Activated gamma-delta T cell treated with Interleukin-2 at 50 U/mL for 16 hours (primary cell): ENCODE data around the gene HNRNPM.

Experiments
- DNase-seq: peaks from one replicate; pipeline ENCODE4 v3.0.0-alpha.2; 2020

Gene HNRNPM

DNA sequence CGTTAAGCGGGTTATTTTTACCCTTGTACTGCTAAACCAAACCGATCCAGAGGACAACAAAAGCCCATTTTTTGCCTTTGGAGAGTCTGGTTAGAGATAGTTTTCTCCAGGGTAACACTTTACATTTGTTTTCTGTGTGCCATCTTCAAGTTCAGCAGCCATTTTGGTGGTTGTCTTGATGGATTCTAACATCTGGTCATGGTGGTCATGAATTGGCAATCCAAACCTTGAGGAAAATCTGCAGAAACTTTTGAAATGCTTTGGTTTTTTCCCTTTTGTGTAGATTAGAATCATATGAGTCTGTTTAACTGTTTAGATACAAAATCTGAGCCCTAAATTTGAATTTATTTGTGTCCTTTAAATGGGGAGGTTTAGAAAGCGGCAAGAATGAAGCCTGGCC is 16.6 kb downstream of the HNRNPM start:
- no peak for DNase-seq

DNA sequence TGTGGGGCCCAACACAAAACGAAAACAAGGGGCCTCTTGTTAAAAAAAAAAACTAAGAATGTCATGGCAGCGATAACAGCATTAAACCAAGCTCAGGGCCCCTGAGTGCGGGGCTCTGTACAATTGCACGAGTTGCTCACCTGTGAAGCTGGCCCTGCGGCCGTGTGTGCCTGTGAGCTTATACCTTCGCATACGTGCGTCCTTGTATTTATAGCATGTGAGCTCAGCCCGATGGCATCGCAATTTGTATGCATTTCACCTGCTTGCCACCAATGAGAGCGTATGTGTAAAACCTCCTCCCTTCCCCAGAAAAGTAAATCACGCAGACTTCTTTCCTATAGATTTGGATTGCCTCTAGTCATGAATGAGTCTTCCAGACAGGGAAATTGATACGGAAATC is 17.1 kb downstream of the HNRNPM start:
- DNase-seq = no peak

DNA sequence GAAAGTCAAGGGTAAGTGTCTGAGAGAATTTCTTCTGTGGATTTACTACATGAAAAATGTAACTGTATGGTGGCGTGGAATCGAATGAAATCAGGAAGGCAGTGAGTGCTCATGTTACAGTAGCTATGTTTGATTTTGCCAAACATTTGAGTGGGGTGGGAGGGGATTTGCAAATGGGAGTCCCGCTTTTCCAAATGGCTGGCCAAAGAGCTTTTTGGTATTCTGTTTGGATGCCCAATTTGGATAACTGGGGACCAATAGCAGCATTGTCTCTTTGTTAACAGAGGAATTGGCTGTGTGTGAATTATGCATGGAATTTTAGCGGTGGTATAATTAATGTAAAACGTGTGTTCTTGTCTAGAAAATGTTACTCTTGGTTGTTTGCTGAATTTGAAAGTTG is 17.8 kb downstream of the HNRNPM start:
- no peak for DNase-seq

DNA sequence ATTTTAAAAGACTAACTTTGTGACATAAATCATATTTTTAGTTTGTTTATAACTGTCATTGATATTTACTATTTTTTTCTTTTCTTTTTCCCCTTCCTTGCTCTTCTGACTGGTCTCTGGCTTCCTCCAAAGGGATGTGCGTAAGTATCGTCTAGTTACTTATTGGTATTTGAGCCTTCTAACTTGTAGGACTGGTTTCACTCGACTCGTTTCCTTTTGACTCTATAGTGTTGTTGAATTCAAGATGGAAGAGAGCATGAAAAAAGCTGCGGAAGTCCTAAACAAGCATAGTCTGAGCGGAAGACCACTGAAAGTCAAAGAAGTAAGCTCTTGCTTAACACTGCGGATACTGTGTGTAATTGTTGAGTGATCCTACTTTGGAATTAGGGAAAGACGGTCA is 18.6 kb downstream of the HNRNPM start:
- no peak for DNase-seq

DNA sequence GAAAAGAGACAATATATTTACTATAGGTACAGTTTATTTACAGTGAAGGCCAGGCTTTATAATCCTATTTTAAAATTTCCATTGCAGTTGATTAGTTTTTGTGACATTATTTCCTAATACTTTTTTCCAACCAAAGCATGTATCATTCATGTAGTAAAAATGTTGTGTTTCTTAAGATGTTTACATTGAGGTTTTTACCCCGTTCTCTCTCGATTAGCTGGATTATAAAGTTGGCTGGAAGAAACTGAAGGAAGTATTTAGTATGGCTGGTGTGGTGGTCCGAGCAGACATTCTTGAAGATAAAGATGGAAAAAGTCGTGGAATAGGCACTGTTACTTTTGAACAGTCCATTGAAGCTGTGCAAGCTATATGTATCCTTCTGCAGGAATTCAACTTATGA is 21.2 kb downstream of the HNRNPM start:
- no peak for DNase-seq

DNA sequence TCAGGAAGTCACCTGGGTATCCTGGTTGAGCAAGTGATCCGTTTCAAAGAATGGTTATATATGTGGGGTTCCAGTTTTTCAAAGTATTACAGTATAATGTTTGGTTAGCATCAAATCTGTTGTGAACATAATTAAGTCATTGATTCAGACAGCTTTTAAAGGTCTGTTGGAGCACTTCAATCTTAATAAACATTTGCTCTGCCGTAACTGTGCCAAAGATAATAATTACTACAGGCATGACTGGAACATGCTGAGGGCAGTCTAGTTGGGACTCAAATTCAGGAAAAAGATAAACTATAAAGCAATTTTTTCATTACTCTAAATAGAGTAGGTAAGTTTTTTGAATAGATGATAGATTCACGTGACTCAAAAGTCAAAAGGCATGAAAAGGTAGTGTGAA is 23.3 kb downstream of the HNRNPM start:
- DNase-seq = no peak

DNA sequence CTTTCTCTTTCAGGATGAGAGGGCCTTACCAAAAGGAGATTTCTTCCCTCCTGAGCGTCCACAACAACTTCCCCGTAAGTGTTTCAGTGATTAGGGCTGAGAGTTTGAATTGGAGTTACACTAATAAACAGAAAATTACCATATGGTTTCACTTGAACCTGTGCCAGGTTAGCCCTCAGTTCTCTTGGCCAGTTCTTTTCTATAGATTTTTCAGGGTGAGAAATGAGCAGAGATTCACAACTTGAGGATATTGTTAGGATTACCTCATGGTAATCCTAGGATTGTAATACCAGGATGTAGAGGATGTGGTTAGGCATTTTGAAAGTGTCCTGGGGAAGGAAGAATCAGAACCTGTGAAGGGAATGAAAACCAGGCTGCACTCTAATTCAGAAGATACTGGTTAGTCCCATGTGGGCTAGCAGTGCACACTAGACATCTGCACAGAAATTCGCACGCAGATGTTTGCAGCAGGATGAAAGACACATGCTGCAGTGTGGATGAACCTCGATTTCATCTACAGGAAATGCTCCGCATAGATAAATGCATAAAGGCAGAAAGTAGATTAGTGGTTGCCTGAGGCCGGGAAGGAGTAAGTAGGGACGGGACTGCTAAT is 24.1 kb downstream of the HNRNPM start:
- DNase-seq = no peak

DNA sequence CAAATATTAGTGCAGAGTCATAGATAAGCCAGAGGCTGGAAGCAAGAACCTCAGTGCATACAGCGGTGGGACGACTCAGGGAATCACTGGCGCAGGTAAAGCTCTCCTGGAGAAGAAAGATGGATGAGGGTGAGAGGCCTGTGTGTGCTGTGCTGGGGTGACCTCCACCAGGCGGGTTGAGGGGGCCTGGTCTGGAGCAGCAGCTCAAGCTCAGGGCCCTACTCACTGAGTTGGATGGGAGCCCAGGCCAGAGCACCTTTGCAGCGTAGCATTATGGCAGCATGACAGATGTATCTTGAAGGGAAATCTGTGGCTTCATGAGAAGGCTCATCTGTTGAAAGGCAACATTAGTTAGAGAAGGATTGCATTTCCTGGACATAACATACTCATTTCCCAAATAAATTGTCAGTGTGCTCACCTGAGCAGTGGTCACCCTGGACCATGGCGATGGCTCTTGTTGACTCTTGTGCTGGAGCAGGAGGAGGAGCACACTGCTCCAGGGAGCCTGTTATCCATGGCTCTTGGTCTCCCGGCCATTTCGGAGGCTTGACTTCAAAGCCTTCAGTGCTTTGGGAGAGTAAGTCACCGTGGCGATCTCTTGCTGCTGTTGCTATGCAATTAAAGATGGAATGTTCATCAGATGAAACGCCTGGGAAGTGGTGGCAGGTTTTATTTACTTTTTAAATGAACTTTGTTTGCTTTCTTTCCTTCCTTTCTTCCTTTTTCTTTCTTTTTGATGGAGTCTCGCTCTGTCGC is 25.0 kb downstream of the HNRNPM start:
- no peak for DNase-seq

DNA sequence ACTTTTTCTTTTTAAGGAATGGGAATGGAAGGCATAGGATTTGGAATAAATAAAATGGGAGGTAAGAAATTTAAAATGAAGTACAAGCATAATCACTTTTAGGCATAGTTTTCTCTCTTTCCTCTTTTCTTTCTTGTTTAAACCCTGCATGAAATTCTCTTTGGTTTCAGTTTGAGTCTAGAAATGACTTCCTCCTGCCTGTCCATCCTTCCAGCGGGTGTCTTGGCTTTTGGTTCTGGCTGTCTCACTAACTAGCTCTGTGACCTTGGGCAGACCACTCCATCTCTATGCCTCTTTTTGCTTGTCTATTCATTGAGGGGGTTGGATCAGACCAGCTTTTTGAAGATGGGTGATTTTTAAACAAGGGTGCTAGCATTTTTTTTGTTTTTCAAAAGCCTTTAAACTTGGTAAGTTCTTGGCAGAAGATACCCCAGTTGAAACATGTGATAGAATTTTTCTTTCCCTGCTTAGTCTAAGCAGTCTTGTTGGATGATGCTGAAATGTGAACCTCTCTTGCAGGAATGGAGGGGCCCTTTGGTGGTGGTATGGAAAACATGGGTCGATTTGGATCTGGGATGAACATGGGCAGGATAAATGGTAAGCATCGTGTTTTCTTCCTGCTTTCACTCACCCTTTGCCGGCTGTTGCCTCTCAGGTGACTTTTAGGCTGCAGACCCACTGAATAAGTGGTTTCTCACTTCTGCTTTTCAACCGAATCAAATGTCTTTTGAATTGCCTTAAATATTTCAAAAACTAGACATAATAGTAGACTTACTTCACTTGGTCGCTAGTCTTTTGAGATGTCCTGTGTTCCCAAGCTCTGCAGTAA is 29.1 kb downstream of the HNRNPM start:
- DNase-seq = no peak

DNA sequence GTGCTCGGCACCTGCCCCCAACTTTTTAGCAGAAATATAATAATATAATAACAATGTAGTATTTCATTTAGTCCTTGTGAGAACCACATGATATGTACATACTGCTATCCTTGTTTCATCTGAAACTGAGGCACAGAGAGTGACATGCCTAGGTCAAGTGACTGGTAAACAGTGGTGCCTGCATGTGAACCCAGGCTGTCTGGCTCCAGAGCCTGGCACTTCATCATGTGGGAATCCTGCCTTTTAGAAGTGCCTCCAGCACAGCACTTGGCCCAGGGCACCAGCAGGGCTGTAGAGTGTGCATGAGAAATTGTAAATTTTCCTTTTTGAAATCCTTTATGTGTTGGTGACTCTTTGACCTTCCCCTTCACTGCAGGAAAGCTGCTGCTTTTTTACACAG is 30.2 kb downstream of the HNRNPM start:
- no peak for DNase-seq

DNA sequence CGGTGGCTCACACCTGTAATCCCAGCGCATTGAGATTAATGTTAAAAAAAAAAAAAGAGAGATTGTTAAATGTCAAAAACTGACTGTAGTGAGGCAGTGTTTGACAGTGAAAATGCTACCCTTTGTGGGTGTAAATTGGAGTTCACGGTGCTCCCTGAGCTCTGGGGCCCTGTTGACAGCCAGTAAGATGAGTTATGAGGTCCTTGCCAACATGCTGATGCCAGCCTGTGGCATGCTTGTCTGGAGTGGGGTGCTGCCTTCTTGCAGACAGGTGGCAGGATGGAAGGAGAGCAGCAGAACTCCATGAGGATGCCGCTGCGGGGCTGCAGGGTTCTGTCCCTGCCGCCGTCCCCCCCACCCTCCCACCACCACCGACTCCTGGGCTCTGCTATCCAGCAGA is 31.7 kb downstream of the HNRNPM start:
- no peak for DNase-seq

DNA sequence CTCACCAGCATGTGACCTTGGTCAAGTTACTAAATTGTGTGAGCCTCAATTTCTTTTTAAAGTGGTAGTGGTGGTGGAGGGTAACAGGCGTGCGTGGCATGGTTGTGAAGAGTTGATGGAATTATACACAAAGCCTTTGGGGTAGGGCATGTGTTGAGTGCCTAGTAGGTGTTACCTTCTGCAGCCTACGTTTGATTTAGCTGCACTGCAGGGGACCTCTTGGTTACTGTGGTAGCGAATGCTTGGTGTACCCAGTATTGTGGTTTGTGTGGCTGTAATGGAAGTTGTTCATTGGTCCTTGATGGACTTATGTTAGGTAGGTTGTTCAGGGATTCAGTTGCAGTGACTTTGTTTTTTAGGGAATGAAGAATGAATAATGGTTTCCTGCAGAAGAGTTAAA is 33.1 kb downstream of the HNRNPM start:
- DNase-seq = no peak

DNA sequence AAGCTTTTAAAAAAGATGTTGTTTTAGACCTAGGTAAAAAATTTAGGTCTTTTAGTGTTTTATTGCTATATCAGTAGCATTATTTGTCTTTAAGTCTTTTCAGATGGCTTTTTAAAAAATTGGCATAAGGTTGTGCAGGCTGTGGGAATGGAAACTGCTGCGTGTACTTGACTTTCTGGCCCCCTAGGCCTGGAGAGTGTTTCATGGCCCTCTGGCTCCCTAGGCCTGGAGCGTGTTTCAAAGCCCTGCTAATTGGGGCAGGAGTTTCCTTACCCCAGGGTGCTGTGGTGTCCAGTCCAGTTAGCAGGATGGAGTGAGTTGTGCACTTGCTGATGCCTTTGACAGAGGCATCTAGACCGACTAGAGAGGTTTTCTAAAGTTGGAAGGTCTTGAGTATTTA is 33.8 kb downstream of the HNRNPM start:
- DNase-seq = no peak

DNA sequence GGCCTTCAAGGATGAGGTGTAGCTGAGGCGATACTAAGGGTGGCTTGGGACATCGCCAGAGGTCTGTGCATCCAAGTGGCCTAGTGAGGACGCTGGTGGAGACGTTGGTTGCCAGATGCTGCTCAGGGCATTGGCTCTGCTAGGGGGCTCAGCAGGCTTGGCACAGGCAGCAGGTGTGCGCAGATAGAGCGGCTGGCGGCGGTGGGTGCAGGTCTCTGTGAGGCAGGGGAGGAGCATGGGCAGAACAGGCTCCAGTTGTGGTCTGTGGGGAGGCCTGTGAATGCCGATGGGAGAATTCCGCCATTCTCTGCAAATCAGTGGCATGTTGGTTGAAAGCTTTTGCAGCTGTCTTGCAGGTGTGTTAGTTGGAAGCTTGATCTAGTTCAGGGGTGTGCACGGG is 36.4 kb downstream of the HNRNPM start:
- no peak for DNase-seq

DNA sequence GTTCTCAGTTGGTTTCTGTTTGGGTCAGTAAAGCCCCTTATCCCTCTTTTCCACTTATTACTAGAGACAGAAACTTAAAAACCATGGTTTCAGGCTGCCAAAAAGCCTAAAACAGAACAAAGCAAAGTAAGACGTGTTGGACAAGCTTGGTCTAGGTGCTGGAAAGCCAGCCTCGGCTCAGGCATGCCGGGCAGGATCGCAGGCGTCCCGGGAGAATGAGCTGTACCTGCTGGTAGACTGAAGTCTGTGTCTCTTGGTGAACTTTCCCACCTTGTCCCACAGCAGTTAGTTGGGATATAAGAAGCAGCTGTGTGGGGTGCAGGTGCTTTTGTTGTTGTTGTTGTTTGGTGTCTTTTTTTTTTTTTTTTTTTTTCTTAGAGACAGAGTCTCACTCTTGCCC is 36.8 kb downstream of the HNRNPM start:
- DNase-seq = no peak

DNA sequence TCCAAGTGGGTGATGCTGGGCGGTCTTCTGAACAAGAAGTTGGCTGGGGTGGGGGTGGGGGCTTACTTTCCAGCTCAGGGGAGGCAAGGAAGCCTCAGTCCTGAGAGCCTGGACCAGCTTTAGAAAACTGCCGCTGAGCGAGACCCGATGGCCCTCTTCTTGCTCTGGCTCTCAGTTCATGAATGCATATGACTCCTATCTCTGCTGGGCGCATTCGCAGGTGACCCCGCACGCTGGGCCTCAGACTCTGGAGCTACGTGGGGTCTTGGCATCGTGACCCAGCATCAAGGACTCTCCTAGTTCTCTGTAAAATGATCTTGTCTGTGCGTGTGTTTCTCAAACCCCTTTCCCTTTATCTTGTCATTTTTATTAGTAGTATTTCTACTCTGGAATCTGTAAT is 37.9 kb downstream of the HNRNPM start:
- DNase-seq = no peak

DNA sequence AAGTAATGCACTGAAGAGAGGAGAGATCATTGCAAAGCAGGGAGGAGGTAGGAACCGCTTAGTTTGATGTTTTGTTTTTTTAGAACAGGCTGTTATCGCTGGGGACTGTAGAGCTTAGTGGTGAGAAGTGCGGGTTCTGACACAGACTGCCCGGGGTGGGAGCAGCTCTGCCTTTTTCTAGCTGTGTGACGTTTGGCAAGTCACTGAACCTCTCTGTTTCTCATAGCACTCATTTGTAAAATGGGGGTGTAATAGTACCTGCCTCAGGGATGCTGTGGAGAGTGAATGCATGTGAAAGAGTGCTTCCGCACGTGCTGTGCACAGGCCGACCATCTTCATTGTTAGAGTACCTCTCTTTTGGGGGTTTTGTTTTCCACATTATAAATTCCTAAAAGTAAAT is 38.4 kb downstream of the HNRNPM start:
- DNase-seq = no peak

DNA sequence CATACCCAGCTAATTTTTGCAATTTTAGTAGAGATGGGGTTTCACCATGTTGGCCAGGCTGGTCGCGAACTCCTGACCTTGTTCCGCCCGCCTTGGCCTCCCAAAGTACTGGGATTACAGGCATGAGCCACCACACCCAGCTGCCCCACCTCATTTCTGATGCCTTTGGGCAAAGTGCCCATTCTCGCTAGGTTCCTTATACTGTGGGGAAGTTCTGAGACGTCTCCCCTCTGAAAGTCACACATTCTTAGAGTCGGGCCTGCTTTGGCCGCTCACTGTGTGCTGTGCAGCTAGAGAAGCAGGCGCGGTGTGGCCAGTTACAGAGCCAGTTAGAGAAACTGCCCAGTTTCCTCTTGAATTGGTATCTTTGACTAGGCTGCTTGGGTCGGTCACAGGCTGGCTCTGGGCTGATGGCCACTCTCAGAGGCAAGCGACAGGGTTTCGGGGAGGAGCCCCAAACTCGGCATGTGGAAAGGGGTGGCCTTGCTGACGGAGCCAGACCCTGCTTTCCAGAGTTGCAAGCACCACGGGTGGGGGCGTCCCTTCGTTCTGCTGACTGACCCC is 39.6 kb downstream of the HNRNPM start:
- no peak for DNase-seq

DNA sequence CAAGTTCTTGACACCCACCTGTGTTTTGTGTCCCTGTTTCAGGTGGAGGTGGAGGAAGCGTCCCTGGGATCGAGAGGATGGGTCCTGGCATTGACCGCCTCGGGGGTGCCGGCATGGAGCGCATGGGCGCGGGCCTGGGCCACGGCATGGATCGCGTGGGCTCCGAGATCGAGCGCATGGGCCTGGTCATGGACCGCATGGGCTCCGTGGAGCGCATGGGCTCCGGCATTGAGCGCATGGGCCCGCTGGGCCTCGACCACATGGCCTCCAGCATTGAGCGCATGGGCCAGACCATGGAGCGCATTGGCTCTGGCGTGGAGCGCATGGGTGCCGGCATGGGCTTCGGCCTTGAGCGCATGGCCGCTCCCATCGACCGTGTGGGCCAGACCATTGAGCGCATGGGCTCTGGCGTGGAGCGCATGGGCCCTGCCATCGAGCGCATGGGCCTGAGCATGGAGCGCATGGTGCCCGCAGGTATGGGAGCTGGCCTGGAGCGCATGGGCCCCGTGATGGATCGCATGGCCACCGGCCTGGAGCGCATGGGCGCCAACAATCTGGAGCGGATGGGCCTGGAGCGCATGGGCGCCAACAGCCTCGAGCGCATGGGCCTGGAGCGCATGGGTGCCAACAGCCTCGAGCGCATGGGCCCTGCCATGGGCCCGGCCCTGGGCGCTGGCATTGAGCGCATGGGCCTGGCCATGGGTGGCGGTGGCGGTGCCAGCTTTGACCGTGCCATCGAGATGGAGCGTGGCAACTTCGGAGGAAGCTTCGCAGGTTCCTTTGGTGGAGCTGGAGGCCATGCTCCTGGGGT is 41.0 kb downstream of the HNRNPM start:
- no peak for DNase-seq

DNA sequence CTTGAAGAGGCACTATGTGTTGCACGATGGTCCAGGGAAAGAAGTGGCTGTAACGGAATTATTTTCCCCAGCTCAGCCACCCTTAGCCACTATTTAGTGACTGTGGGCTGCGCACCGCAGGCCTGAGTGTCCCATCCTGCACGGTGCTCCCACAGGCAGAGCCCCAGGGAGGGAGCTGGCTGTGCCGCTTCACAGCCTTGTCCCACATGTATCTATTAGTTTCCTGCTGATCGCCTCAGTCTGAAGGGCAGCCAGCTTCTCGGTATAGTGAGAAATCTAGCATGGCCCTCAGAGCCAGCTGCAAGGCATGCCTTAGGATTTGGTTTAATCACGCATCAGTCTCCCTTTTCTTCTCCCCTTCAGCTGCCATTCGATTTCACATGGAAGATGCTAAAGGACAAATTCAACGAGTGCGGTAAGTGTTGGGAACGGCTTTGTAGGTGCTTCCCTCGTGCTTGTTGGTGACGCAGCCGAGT is 41.9 kb downstream of the HNRNPM start:
- no peak for DNase-seq

DNA sequence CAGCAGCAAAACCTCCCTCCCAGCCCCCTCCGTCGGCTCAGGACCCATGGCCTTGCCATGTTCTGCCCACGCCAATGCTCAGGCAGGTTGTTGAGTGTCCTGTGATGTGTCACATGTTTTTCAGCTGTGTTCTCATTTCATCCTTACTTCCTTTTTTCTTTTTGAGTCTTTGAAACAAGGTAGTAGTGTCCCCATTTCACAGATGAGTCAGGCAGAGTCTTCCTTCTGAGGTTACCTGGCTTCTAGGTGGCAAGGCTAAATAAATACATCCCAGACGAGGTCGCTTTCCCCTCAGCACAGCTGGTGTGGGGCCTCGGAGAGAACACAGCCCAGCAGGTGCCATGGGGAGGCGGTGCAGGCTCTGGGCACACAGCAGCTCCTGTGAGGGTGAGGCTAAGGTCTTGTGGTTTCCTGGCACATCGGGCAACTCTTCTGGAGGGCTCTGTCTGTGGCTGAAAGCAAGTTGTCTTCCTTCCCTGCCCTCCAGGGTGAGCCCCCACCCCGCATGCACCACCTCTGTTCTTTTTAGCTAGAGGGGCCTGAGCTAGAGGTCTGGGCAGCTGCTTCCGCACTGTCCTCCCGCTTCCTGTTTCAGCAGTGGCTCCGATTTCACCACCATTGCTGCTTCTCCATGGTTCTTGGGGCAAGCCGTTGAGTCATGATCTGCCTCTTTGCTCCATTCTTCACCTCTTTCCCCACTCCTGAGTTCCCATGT is 42.5 kb downstream of the HNRNPM start:
- peak; percentile 73 for DNase-seq

DNA sequence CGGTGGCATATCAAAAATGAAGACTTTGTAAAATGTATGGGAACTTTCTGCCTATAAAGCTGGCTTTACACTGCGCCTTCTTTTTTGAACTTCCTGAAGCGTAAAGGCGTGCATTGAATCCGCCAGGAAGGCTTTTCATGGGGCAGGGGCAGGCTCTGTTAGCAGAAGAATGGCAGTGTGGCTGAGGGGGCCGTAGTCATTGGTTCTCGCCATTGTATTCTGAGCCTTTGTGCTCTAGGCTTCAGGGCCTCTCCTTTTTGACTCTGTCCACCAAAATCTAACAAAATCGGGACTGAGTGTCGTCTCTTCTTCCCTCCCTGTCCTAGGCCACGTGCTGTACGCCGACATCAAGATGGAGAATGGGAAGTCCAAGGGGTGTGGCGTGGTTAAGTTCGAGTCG is 43.6 kb downstream of the HNRNPM start:
- DNase-seq = no peak
